GOT3 (cell line): ENCODE data around the gene GRIPAP1.

ENCODE experiments used
- DNase-seq: peaks from one replicate; lab custom pipeline; 2025; ENCODE audit warnings: mixed read lengths; lab: John Stamatoyannopoulos, UW

GRIPAP1 gene

GRCh38 chrX:48923771-48924170, 78.3 kb downstream of the GRIPAP1 start:
- DNase-seq = no peak
